ENCODE measurements around the gene SRSF1.

The SRSF1 gene

GRCh38 chr17:58006924-58007780 is at the start of gene SRSF1:
Gene SRSF1, minus strand, starts transcription at chr17:58007246. Its CDS starts 109 bp downstream, at chr17:58007137.
- Histone ChIP-seq H3K4me1 (ENCODE audit: control insufficient read depth, insufficient read depth, low read length) (peaks cover 16% of the 10 kb centered on the region), H3K27ac (ENCODE audit: low read depth, low read length) (peak within 1 kb of the TSS; percentile 96), H3K9me3 (ENCODE audit: control insufficient read depth, insufficient read depth, low read depth, low read length) (no peaks in the 10 kb centered on the region), H3K4me3 (ENCODE audit: low read depth, low read length) (peak within 1 kb of the TSS; percentile 86), H3K9ac (ENCODE audit: low read length) (peak within 1 kb of the TSS; percentile 96), H3K27me3 (ENCODE audit: control insufficient read depth, insufficient read depth, low read length) (no peaks in the 10 kb centered on the region), H3K36me3 (ENCODE audit: control insufficient read depth, insufficient read depth, low read length) (peaks cover 40% of the 10 kb centered on the region)

- peaks cover 4% of the 10 kb centered on the region; the same call in 1 of the 2 replicates for H3K27me3 ChIP-seq (ENCODE audit: control insufficient read depth, insufficient read depth, low read length)
- peaks cover 3% of the 10 kb centered on the region; the same call in 1 of the 2 replicates for H3K4me1 ChIP-seq (ENCODE audit: control insufficient read depth, insufficient read depth, low read length)
- H3K36me3 ChIP-seq (ENCODE audit: control insufficient read depth, insufficient read depth, low read length): no peaks in the 10 kb centered on the region
- H3K9me3 ChIP-seq (ENCODE audit: control insufficient read depth, insufficient read depth, low read depth, low read length): no peaks in the 10 kb centered on the region
- H3K9ac ChIP-seq (ENCODE audit: low read length): no peak overlapping the region
- H3K4me3 ChIP-seq (ENCODE audit: low read depth, low read length): no peak overlapping the region
- no peak overlapping the region for H3K27ac ChIP-seq (ENCODE audit: low read depth, low read length)
These were observed 49.4 kb upstream of the SRSF1 start for GRCh38 chr17:58056476-58056875.

- H3K9ac ChIP-seq (ENCODE audit: low read length): no peak overlapping the region
- H3K27ac ChIP-seq (ENCODE audit: low read depth, low read length): no peak overlapping the region
- peaks cover 4% of the 10 kb centered on the region; the same call in 1 of the 2 replicates for H3K27me3 ChIP-seq (ENCODE audit: control insufficient read depth, insufficient read depth, low read length)
- H3K36me3 ChIP-seq (ENCODE audit: control insufficient read depth, insufficient read depth, low read length): no peaks in the 10 kb centered on the region
- H3K4me1 ChIP-seq (ENCODE audit: control insufficient read depth, insufficient read depth, low read length): no peaks in the 10 kb centered on the region
- H3K4me3 ChIP-seq (ENCODE audit: low read depth, low read length): no peak overlapping the region
- no peaks in the 10 kb centered on the region for H3K9me3 ChIP-seq (ENCODE audit: control insufficient read depth, insufficient read depth, low read depth, low read length)
These were observed 47.6 kb upstream of the SRSF1 start for GRCh38 chr17:58054641-58055040.

DNA sequence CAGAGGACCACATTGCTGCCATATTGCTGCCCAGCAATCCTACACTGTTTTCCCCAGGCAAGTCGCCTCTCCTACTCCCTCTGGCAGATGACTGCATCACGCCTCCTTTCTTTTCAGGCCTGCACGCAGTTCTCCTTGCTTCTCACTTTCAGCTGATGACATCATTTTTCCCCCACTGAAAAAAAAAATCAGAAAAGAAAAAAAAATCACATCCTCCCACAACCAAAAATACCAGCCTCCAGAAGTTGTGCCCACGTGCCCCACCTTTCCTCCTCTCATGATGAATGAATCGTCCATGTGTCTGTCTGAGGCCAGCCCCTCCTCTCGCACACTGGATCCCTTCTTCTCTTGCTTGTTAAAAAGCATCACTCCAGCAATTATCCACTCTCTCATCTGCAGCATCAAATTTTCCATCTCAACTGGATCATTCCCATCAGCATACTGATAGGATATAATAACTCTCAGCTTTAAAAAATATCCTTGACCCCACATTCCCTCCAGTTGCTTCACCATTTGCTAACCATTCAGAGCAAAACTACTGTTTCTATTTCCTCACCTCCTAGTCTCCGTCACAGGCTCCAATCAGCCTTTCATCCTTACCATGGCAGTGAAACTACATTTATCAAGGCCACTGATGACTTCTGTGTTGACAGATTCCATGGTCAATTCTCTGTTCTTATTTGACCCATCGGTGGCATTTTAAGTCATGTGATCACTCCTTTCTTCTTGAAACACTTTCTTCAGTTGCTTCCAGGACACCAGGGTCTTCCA is 46.1 kb upstream of the SRSF1 start:
- no peaks in the 10 kb centered on the region for H3K9me3 ChIP-seq (ENCODE audit: control insufficient read depth, insufficient read depth, low read depth, low read length)
- no peaks in the 10 kb centered on the region for H3K36me3 ChIP-seq (ENCODE audit: control insufficient read depth, insufficient read depth, low read length)
- H3K4me1 ChIP-seq (ENCODE audit: control insufficient read depth, insufficient read depth, low read length): no peaks in the 10 kb centered on the region
- H3K27ac ChIP-seq (ENCODE audit: low read depth, low read length): no peak overlapping the region
- no peak overlapping the region for H3K9ac ChIP-seq (ENCODE audit: low read length)
- H3K4me3 ChIP-seq (ENCODE audit: low read depth, low read length): no peak overlapping the region
- H3K27me3 ChIP-seq (ENCODE audit: control insufficient read depth, insufficient read depth, low read length): peaks cover 4% of the 10 kb centered on the region; the same call in 1 of the 2 replicates

- no peak overlapping the region for H3K4me3 ChIP-seq (ENCODE audit: low read depth, low read length)
- peaks cover under 1% of the 10 kb centered on the region; the same call in 1 of the 2 replicates for H3K4me1 ChIP-seq (ENCODE audit: control insufficient read depth, insufficient read depth, low read length)
- no peak overlapping the region for H3K27ac ChIP-seq (ENCODE audit: low read depth, low read length)
- no peaks in the 10 kb centered on the region for H3K36me3 ChIP-seq (ENCODE audit: control insufficient read depth, insufficient read depth, low read length)
- H3K9me3 ChIP-seq (ENCODE audit: control insufficient read depth, insufficient read depth, low read depth, low read length): no peaks in the 10 kb centered on the region
- H3K27me3 ChIP-seq (ENCODE audit: control insufficient read depth, insufficient read depth, low read length): no peaks in the 10 kb centered on the region
- no peak overlapping the region for H3K9ac ChIP-seq (ENCODE audit: low read length)
These were observed 45.4 kb upstream of the SRSF1 start for GRCh38 chr17:58052407-58052806.

DNA sequence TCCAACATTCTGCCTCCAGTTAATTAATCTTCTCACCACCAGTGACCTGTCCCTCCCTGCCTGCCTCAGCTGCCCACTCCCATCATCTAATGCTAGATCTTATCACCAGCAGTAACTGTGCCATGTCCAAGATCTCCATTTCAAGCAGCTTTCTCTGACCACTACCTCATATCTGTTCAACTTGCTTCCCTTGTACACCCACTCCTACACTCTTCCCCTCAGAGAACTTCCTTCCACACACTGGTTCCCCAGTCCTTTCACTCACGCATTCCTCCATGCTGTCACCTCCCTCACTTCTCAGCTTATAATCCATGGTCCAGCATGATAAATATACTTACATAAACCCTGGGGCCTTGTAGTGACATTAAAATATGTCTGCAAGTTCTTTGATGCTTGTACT is 44.4 kb upstream of the SRSF1 start:
- Histone ChIP-seq H3K27ac (ENCODE audit: low read depth, low read length) (no peak overlapping the region), H3K4me3 (ENCODE audit: low read depth, low read length) (no peak overlapping the region), H3K4me1 (ENCODE audit: control insufficient read depth, insufficient read depth, low read length) (peaks cover 10% of the 10 kb centered on the region; the same call in 1 of the 2 replicates), H3K27me3 (ENCODE audit: control insufficient read depth, insufficient read depth, low read length) (no peaks in the 10 kb centered on the region), H3K9ac (ENCODE audit: low read length) (no peak overlapping the region), H3K36me3 (ENCODE audit: control insufficient read depth, insufficient read depth, low read length) (no peaks in the 10 kb centered on the region), H3K9me3 (ENCODE audit: control insufficient read depth, insufficient read depth, low read depth, low read length) (no peaks in the 10 kb centered on the region)

DNA sequence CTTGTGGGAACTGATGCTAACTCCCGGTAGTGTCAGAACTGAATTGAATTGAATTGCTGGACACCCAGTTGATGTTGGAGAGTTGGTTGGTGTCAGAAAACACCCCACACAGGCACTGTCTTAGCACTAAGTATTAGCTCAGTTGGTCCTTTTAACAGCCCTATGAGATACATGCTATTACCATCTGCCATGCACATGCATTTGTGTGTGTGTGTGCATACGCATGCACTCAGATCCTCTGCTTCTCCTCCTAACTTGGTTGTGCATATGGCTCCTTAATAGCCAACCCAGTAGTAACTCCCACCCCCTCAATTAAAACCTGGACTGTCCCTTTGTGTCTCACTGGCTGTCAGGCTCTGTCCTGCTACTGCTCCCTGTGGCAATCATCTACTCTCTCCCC is 43.9 kb upstream of the SRSF1 start:
- no peaks in the 10 kb centered on the region for H3K36me3 ChIP-seq (ENCODE audit: control insufficient read depth, insufficient read depth, low read length)
- H3K27ac ChIP-seq (ENCODE audit: low read depth, low read length): no peak overlapping the region
- H3K9ac ChIP-seq (ENCODE audit: low read length): no peak overlapping the region
- no peak overlapping the region for H3K4me3 ChIP-seq (ENCODE audit: low read depth, low read length)
- no peaks in the 10 kb centered on the region for H3K27me3 ChIP-seq (ENCODE audit: control insufficient read depth, insufficient read depth, low read length)
- no peaks in the 10 kb centered on the region for H3K9me3 ChIP-seq (ENCODE audit: control insufficient read depth, insufficient read depth, low read depth, low read length)
- H3K4me1 ChIP-seq (ENCODE audit: control insufficient read depth, insufficient read depth, low read length): peaks cover 10% of the 10 kb centered on the region; the same call in 1 of the 2 replicates

GRCh38 chr17:58049533-58049932 is 42.5 kb upstream of the SRSF1 start:
- no peak overlapping the region for H3K9ac ChIP-seq (ENCODE audit: low read length)
- H3K9me3 ChIP-seq (ENCODE audit: control insufficient read depth, insufficient read depth, low read depth, low read length): no peaks in the 10 kb centered on the region
- H3K36me3 ChIP-seq (ENCODE audit: control insufficient read depth, insufficient read depth, low read length): no peaks in the 10 kb centered on the region
- no peak overlapping the region for H3K4me3 ChIP-seq (ENCODE audit: low read depth, low read length)
- H3K27ac ChIP-seq (ENCODE audit: low read depth, low read length): no peak overlapping the region
- H3K27me3 ChIP-seq (ENCODE audit: control insufficient read depth, insufficient read depth, low read length): no peaks in the 10 kb centered on the region
- peaks cover 10% of the 10 kb centered on the region; the same call in 1 of the 2 replicates for H3K4me1 ChIP-seq (ENCODE audit: control insufficient read depth, insufficient read depth, low read length)

- Histone ChIP-seq H3K9me3 (ENCODE audit: control insufficient read depth, insufficient read depth, low read depth, low read length) (no peaks in the 10 kb centered on the region), H3K9ac (ENCODE audit: low read length) (no peak overlapping the region), H3K27ac (ENCODE audit: low read depth, low read length) (no peak overlapping the region)
These were observed 40.5 kb upstream of the SRSF1 start for GRCh38 chr17:58047376-58048150.

DNA sequence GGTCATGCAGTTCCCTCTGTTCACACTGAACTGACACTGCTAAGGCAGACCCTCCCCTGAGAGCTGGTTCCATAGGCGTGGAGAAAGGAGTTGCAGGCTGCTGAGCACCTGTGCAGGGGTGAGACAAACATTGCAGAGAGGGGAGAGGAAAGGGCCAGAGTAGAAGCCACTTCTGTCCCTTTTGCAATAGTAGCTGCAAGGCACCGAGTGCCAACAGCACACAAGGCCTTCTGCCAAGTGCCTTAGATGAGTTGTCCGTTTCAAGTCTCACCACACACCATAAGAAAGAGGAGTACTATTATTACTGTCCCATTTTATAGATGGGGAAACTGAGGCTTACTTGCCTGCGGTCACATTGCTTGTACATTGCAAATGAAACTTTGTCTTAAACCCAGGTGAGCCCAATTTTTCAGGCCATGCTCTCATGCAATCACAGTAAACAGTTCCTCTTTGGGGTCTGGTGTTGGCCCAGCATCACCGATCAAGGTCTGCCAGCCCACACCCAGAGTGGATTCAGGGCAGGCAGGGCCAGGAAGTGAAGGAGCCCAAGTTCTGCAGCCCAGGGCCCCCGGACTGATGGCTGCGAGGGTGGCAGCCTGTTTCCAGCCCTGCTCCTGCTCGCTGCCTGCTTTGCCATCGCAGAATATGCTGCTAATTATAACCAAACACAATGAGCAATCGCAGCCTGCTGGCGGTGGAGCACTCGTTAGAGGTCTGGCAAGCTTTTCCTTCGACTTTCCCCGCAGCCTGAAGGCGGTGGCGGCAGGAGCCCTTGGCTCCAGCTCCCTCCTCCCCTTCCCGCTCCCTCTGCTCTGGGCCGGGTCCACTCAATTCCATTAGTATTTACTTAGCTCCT is 39.4 kb upstream of the SRSF1 start:
- H3K4me1 ChIP-seq (ENCODE audit: control insufficient read depth, insufficient read depth, low read length): peaks cover 10% of the 10 kb centered on the region; the same call in 1 of the 2 replicates
- H3K27me3 ChIP-seq (ENCODE audit: control insufficient read depth, insufficient read depth, low read length): no peaks in the 10 kb centered on the region
- no peak overlapping the region for H3K27ac ChIP-seq (ENCODE audit: low read depth, low read length)
- no peaks in the 10 kb centered on the region for H3K9me3 ChIP-seq (ENCODE audit: control insufficient read depth, insufficient read depth, low read depth, low read length)
- peak overlapping the region; percentile 4; the same call in 1 of the 2 replicates for H3K4me3 ChIP-seq (ENCODE audit: low read depth, low read length)
- no peak overlapping the region for H3K9ac ChIP-seq (ENCODE audit: low read length)
- no peaks in the 10 kb centered on the region for H3K36me3 ChIP-seq (ENCODE audit: control insufficient read depth, insufficient read depth, low read length)

More at GRCh38 chr17:58047376-58048150, 40.5 kb upstream of the SRSF1 start:
- Histone ChIP-seq H3K36me3 (ENCODE audit: control insufficient read depth, insufficient read depth, low read length) (no peaks in the 10 kb centered on the region), H3K4me3 (ENCODE audit: low read depth, low read length) (no peak overlapping the region), H3K27me3 (ENCODE audit: control insufficient read depth, insufficient read depth, low read length) (no peaks in the 10 kb centered on the region), H3K4me1 (ENCODE audit: control insufficient read depth, insufficient read depth, low read length) (peaks cover 10% of the 10 kb centered on the region; the same call in 1 of the 2 replicates)

Measured in HUES6 (cell line).